ENCODE results near the gene PARP2. TPM values are rescaled to one million over a fixed set of nuclear protein-coding genes. Genes with fewer than 3 reads are reported as not detected.

The PARP2 gene
- total RNA-seq, 1 donor from 2014 or later, result 15.6 TPM

DNA sequence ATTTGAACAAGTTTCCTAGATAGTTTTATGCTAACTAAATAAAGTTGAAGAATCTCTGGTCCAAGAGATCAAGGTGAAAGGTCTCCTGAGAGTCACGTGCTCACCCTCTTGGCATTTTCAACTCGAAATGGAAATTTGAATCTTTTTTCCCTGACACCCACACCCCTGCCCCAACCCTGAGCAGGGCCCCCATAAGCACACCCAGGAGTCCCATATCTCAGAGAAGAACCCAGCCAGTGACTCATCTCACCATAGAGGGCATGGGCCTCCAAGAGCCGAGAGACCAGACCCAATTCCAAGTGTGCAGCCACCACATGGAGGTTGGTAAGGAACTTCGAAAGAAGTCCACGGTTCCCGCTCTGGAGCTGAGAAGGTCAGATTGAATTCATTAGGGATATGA lies 37.2 kb downstream of the PARP2 start:
- Histone ChIP-seq H3K4me1 (no peaks in the 10 kb centered on the region), H3K36me3 (peaks cover 100% of the 10 kb centered on the region), H3K4me3 (no peak overlapping the region), H3K27ac (no peak overlapping the region), H3K9me3 (no peaks in the 10 kb centered on the region), H3K27me3 (no peaks in the 10 kb centered on the region)
- intact Hi-C loops (cut with DNase I), result no loop called here
- no peak for DNase-seq
- TF ChIP-seq, protein P1, sequence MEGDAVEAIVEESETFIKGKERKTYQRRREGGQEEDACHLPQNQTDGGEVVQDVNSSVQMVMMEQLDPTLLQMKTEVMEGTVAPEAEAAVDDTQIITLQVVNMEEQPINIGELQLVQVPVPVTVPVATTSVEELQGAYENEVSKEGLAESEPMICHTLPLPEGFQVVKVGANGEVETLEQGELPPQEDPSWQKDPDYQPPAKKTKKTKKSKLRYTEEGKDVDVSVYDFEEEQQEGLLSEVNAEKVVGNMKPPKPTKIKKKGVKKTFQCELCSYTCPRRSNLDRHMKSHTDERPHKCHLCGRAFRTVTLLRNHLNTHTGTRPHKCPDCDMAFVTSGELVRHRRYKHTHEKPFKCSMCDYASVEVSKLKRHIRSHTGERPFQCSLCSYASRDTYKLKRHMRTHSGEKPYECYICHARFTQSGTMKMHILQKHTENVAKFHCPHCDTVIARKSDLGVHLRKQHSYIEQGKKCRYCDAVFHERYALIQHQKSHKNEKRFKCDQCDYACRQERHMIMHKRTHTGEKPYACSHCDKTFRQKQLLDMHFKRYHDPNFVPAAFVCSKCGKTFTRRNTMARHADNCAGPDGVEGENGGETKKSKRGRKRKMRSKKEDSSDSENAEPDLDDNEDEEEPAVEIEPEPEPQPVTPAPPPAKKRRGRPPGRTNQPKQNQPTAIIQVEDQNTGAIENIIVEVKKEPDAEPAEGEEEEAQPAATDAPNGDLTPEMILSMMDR (IDR thresholded peaks at IDR 0.05), result no peak
- ATAC-seq, result no peak

DNA sequence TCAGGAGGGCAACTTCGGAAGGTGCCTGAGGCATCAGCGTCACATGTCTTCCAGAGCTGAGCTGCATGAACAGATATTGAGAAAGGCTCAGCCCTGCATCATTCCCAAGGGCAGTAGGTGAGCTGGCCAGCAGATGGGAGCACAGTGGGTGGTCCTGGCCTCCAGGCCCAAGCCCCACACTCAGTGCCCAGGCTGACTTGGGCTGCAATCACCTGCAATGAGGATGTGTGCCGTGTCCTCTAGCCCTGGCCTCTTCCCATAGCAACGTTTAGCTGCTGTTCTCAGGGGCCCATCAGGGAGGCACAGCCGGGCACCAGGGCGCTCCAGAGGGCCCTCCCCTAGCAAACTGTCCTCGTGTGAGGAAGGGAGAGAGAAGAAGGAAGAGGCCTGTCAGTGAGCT lies 37.9 kb downstream of the PARP2 start:
- H3K4me1 ChIP-seq, result no peaks in the 10 kb centered on the region
- peaks cover 100% of the 10 kb centered on the region for H3K36me3 ChIP-seq
- H3K9me3 ChIP-seq, result no peaks in the 10 kb centered on the region
- TF ChIP-seq, protein P1 (IDR thresholded peaks at IDR 0.05), result no peak
- H3K27ac ChIP-seq, result no peak overlapping the region
- DNase-seq (no peak), ATAC-seq (no peak)
- H3K4me3 ChIP-seq, result no peak overlapping the region
- no peaks in the 10 kb centered on the region for H3K27me3 ChIP-seq
- intact Hi-C loops (cut with DNase I), result no loop called here

DNA sequence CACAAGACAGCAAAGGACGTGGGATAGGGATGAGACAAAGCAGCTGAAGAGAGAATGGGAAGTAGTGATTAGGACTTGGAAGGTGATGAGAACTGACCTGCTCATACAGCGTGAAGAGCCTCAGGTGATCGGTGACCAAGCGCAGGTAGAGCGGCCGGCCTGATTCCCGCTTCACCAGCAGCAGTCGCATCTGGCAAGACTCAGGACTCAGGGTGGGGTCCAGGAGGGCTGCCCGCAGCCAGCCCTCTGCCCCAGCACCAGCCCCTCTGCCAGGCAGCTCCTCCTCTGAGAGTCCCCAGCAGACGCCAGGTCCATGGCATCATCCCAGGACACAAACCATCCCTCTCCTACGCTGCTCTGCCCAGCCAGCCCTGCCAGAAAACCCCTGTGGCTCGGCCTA lies 39.1 kb downstream of the PARP2 start:
- peaks cover 99% of the 10 kb centered on the region for H3K36me3 ChIP-seq

DNA sequence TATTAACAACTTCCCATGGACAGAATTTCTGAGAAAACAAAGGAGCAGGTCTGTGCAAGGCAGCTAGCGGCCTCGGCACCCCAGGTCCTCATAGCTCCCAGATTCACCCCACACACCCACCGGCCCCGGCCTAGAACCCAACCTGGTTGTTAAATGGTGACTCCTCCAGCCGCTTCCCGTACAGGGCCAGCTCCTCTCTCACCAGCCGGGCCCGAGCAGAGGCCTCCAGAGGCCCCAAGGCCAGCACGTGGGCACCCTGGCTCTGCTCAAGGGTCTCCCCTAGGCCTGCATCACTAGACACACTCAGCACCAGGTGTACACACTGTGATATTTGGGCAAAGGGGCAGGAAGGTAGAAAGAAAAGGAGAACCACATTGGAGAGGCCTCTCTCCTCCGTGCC lies 39.6 kb downstream of the PARP2 start:
- DNase-seq (no peak), ATAC-seq (no peak)
- intact Hi-C loops (cut with DNase I), result no loop called here
- Histone ChIP-seq H3K27me3 (no peaks in the 10 kb centered on the region), H3K36me3 (peaks cover 99% of the 10 kb centered on the region), H3K27ac (no peak overlapping the region), H3K9me3 (no peaks in the 10 kb centered on the region), H3K4me3 (no peak overlapping the region), H3K4me1 (no peaks in the 10 kb centered on the region)
- TF ChIP-seq, protein P1 (IDR thresholded peaks at IDR 0.05), result no peak

More for the DNA sequence above, 39.1 kb downstream of the PARP2 start:
- DNase-seq (no peak), ATAC-seq (no peak)
- Histone ChIP-seq H3K4me3 (no peak overlapping the region), H3K4me1 (no peaks in the 10 kb centered on the region), H3K27ac (no peak overlapping the region), H3K27me3 (no peaks in the 10 kb centered on the region), H3K9me3 (no peaks in the 10 kb centered on the region)
- TF ChIP-seq, protein P1 (IDR thresholded peaks at IDR 0.05), result no peak
- intact Hi-C loops (cut with DNase I), result no loop called here

DNA sequence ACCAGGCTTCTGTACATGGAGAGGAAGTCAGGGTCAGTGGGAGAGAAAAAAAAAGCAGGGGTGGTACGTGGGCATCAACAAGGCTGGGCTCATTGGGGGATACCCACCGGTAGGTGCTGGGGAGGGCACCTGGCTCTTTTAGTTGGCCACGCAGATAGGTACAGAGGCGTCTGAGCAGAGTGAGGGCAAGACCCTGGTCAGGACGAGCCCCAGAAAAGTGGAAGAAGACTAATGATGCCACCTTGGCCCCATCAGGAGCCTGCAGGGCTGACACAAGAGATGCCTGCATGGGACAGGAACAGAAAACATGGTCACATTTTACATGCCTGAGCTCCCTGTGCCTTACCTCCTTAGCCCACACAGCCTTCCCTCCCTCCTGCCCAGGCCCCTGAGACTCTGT lies 40.2 kb downstream of the PARP2 start:
- ATAC-seq (no peak), DNase-seq (no peak)
- intact Hi-C loops (cut with DNase I), result no loop called here
- Histone ChIP-seq H3K36me3 (peaks cover 99% of the 10 kb centered on the region), H3K27ac (no peak overlapping the region), H3K27me3 (no peaks in the 10 kb centered on the region), H3K9me3 (no peaks in the 10 kb centered on the region), H3K4me3 (no peak overlapping the region), H3K4me1 (no peaks in the 10 kb centered on the region)
- TF ChIP-seq, protein P1 (IDR thresholded peaks at IDR 0.05), result no peak

DNA sequence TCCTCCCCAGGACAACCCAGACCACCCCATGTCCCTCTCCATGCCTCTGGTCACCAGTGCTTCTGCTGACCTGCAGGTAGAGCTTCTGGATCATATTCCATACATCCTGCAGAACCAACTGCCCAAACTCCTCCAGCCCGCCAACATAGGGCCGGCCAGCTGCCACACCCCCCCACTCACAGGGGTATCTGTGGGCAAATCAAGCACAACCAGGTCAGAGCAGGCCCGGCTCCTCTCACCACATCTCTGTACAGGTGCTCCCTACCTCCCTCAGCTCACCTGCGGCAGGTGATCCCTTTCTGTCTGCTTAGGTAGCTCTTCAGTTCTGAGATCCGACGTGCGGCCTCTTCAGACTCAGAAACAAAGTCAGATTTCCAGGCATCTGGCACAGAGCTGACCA lies 40.9 kb downstream of the PARP2 start:
- no peak for DNase-seq
- TF ChIP-seq, protein P1 (IDR thresholded peaks at IDR 0.05), result no peak
- no peak for ATAC-seq
- H3K4me3 ChIP-seq, result no peak overlapping the region
- no peaks in the 10 kb centered on the region for H3K4me1 ChIP-seq
- intact Hi-C loops (cut with DNase I), result no loop called here
- H3K36me3 ChIP-seq, result peaks cover 99% of the 10 kb centered on the region
- no peaks in the 10 kb centered on the region for H3K9me3 ChIP-seq
- H3K27me3 ChIP-seq, result no peaks in the 10 kb centered on the region
- H3K27ac ChIP-seq, result no peak overlapping the region

All from upper lobe of right lung (tissue), 1 donor.